Measurements from ENCODE around the gene PROSER3. TPM values are rescaled to one million over a fixed set of nuclear protein-coding genes. Genes with fewer than 3 reads are reported as not detected.

PROSER3 gene
- total and polyA plus RNA-seq, 2 donors (not counting 1 experiment from before 2014, with no cell fraction given), result 3.8 to 8.1 TPM

DNA sequence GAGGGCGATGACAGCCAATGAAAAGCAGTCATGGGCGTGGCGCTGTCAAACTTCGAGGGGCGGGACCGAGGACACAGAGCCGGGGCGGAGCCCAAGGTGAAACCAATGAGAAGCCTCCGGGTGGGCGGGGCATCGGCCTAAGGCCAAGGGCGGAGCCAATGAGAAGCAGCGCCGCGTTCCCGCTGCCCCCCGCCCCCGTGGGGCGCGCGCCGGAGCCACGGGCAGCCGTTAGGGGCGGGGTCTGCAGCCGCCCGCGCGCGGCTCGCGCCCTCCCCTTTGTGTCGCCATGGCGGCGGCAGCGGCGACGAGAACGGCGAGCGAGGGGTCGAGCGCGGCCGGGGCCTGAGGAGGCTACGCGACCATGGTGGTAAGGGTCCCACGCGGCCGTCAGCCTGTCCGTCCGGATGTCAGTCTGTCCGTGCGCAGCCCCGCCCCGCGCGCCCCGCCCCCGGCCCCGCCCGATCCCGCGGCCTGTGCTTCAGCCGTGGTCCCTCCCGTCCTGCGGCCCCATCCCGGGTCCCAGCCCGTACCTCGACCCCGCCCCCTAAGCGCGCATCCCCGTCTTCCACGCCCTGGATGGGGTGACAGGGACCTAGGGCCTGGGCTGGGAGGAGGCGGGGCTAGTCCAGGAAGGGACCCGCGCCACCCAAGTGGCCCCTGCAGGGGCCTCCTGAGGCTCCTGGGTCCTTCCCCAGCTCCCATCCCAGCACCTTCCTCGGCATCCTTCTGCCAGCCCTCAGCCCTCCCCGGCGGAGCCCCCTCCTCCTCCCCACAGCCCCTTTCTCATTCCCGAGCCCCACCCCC, 17.5 kb downstream of the PROSER3 start, which contains the start of gene ARHGAP33:
ARHGAP33 (plus strand) TSS at position 267 of the 804 bp plus-strand sequence; CDS start at position 362, 95 bp downstream.
- H2AFZ ChIP-seq (ENCODE audit: low read length), result peak within 1 kb of the TSS; percentile 58
- H3K27ac ChIP-seq (ENCODE audit: insufficient read depth, low read length), result peak within 1 kb of the TSS; percentile 20
- peak within 1 kb of the TSS; percentile 60 for H3K9ac ChIP-seq (ENCODE audit: insufficient read depth, low read length)
- no peak for TF ChIP-seq EZH2 (IDR thresholded peaks at IDR 0.05; ENCODE audit: low read length, missing control alignments)
- TF ChIP-seq, protein P1, sequence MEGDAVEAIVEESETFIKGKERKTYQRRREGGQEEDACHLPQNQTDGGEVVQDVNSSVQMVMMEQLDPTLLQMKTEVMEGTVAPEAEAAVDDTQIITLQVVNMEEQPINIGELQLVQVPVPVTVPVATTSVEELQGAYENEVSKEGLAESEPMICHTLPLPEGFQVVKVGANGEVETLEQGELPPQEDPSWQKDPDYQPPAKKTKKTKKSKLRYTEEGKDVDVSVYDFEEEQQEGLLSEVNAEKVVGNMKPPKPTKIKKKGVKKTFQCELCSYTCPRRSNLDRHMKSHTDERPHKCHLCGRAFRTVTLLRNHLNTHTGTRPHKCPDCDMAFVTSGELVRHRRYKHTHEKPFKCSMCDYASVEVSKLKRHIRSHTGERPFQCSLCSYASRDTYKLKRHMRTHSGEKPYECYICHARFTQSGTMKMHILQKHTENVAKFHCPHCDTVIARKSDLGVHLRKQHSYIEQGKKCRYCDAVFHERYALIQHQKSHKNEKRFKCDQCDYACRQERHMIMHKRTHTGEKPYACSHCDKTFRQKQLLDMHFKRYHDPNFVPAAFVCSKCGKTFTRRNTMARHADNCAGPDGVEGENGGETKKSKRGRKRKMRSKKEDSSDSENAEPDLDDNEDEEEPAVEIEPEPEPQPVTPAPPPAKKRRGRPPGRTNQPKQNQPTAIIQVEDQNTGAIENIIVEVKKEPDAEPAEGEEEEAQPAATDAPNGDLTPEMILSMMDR (conservative IDR thresholded peaks at IDR 0.05 in 1 of 2, IDR thresholded peaks at IDR 0.05 in 1 of 2; ENCODE audit: low read depth in 1 of 2, low read length in 2 of 2), result no peak
- H3K4me2 ChIP-seq (ENCODE audit: extremely low read depth, insufficient read depth, low read length), result peak within 1 kb of the TSS; percentile 80
- H3K4me1 ChIP-seq (ENCODE audit: control insufficient read depth, extremely low read depth, insufficient read depth, low read length), result peaks cover 4% of the 10 kb centered on the region
- no peaks in the 10 kb centered on the region for H3K9me3 ChIP-seq (ENCODE audit: control insufficient read depth, insufficient read depth, low read depth, low read length)
- peak; percentile 90 to 93 for DNase-seq (ENCODE audit: low read depth in 2 of 2)
- peaks cover 3% of the 10 kb centered on the region for H3K79me2 ChIP-seq (ENCODE audit: control insufficient read depth, insufficient read depth, low read length)
- H3K36me3 ChIP-seq (ENCODE audit: control insufficient read depth, insufficient read depth, low read length), result no peaks in the 10 kb centered on the region
- no peaks in the 10 kb centered on the region for H3K27me3 ChIP-seq (ENCODE audit: control insufficient read depth, insufficient read depth, low read length)
- no peaks in the 10 kb centered on the region for H4K20me1 ChIP-seq (ENCODE audit: control insufficient read depth, extremely low read depth, insufficient read depth, low read length)
- peak within 1 kb of the TSS; percentile 53 to 72 (median 62) for H3K4me3 ChIP-seq (replicated peaks in 1 of 4; ENCODE audit: control extremely low read depth in 1 of 4, insufficient read depth in 1 of 4, low read depth in 3 of 4, low read length in 4 of 4)

DNA sequence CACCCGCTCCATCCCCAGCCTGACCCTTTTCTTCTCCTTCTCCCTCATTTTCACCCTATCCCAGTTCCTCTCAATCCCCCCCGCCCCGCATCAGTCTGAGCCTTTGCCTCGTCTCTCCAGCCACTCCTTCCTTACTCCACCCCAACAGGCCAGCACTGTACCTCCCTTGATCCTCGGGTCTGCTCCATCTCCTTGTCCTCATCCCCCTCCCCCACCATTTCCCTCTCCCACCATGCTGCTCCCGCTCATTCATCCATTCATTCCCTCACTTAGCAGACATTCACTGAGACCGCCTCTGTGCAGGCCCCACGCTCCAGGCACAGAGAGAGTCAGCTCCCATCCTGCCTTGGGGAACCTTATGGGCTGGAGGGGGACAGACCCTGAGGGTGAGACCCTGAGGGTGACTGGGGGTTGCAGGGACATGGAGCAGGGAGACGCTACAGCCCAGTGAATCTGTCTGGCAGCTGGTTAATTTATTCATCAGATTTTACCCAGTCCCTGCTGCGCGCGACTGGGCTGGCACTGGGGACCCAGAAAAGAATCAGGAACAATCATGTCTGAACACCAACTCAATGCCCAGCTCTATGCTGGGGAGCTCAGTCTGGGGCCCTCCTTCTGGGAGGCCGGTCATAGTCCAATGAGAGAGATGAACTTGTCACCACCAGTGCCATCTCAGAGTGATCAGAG, 18.3 kb downstream of the PROSER3 start:
- no peak for DNase-seq (ENCODE audit: low read depth in 2 of 2)
- Histone ChIP-seq H3K36me3 (ENCODE audit: control insufficient read depth, insufficient read depth, low read length) (no peaks in the 10 kb centered on the region), H4K20me1 (ENCODE audit: control insufficient read depth, extremely low read depth, insufficient read depth, low read length) (no peaks in the 10 kb centered on the region), H3K9ac (ENCODE audit: insufficient read depth, low read length) (no peak overlapping the region), H2AFZ (ENCODE audit: low read length) (peak overlapping the region; percentile 7), H3K4me1 (ENCODE audit: control insufficient read depth, extremely low read depth, insufficient read depth, low read length) (peaks cover 4% of the 10 kb centered on the region), H3K27me3 (ENCODE audit: control insufficient read depth, insufficient read depth, low read length) (no peaks in the 10 kb centered on the region), H3K27ac (ENCODE audit: insufficient read depth, low read length) (no peak overlapping the region), H3K4me2 (ENCODE audit: extremely low read depth, insufficient read depth, low read length) (peak overlapping the region; percentile 80), H3K9me3 (ENCODE audit: control insufficient read depth, insufficient read depth, low read depth, low read length) (no peaks in the 10 kb centered on the region), H3K79me2 (ENCODE audit: control insufficient read depth, insufficient read depth, low read length) (peaks cover 3% of the 10 kb centered on the region), H3K4me3 (replicated peaks in 1 of 4; ENCODE audit: control extremely low read depth in 1 of 4, insufficient read depth in 1 of 4, low read depth in 3 of 4, low read length in 4 of 4) (peak overlapping the region; percentile 43 to 72 (median 62))
- TF ChIP-seq, protein P1 (conservative IDR thresholded peaks at IDR 0.05 in 1 of 2, IDR thresholded peaks at IDR 0.05 in 1 of 2; ENCODE audit: low read depth in 1 of 2, low read length in 2 of 2), result no peak
- no peak for TF ChIP-seq EZH2 (IDR thresholded peaks at IDR 0.05; ENCODE audit: low read length, missing control alignments)
